NB4 (cell line): ENCODE measurements around the gene C1GALT1C1L.

Experiments used
- CTCF ChIP-seq: IDR thresholded peaks from one replicate; pipeline ENCODE4 v1.5.1; 2012; ENCODE audit warnings: low read depth, low read length
- MYC ChIP-seq: IDR thresholded peaks from 2 replicates; pipeline ENCODE4 v1.6.1; 2011; ENCODE audit warnings: low read depth, low read length

GRCh38 chr2:43717322-43717721 lies 41.1 kb upstream of the C1GALT1C1L start:
- TF ChIP-seq CTCF (no peak), MYC (no peak)
